RWPE2 (cell line): Measurements from ENCODE around the gene ZFY.
A peak's percentile ranks its signal among the peaks of the same experiment; 100 is the strongest.

Experiments used
- ATAC-seq: fragments of 200-7000 bp; cut with Tn5 transposase; 3 replicates; pipeline ENCODE4 v1.9.1; 2021; ENCODE audit warnings: low read depth
- DNase-seq: peaks from one replicate; pipeline ENCODE4 v3.0.0-alpha.2; 2020; ENCODE audit warnings: low spot score
- H3K27ac ChIP-seq: fragments of 450-650 bp; 2 replicates; pipeline ENCODE4 v1.5.1; 2017; ENCODE audit warnings: mild to moderate bottlenecking; ENCODE audit not compliant: poor library complexity, severe bottlenecking
- H3K27me3 ChIP-seq: fragments of 250-450 bp; sonication (Bioruptor Pico); 2 replicates; pipeline ENCODE4 v1.5.1; 2021; ENCODE audit warnings: mild to moderate bottlenecking, moderate library complexity; ENCODE audit not compliant: insufficient read depth, poor library complexity, severe bottlenecking
- H3K36me3 ChIP-seq: fragments of 250-450 bp; sonication (Bioruptor Pico); 2 replicates; pipeline ENCODE4 v1.5.1; 2020; ENCODE audit warnings: low read depth, mild to moderate bottlenecking, moderate library complexity
- H3K4me1 ChIP-seq: fragments of 250-450 bp; sonication (Bioruptor Pico); 2 replicates; pipeline ENCODE4 v1.5.1; 2021; ENCODE audit warnings: mild to moderate bottlenecking, moderate library complexity; ENCODE audit not compliant: insufficient read depth, poor library complexity, severe bottlenecking
- H3K4me3 ChIP-seq: fragments of 250-450 bp; sonication (Bioruptor Pico); 2 replicates; pipeline ENCODE4 v1.5.1; 2021; ENCODE audit warnings: mild to moderate bottlenecking, moderate library complexity; ENCODE audit not compliant: severe bottlenecking
- H3K9me3 ChIP-seq: fragments of 250-450 bp; sonication (Bioruptor Pico); 2 replicates; pipeline ENCODE4 v1.5.1; 2021; ENCODE audit warnings: mild to moderate bottlenecking, moderate library complexity; ENCODE audit not compliant: severe bottlenecking
- CTCF ChIP-seq: fragments of 450-650 bp; IDR thresholded peaks from one replicate; pipeline ENCODE4 v1.5.1; 2017; ENCODE audit warnings: mild to moderate bottlenecking, moderate library complexity; ENCODE audit not compliant: poor library complexity, severe bottlenecking

ZFY gene

GRCh38 chrY:2935716-2936435 lies 695 bp downstream of the ZFY start:
- Histone ChIP-seq H3K27me3 (no peaks in the 10 kb centered on the region), H3K4me1 (peaks cover 28% of the 10 kb centered on the region), H3K36me3 (peaks cover 17% of the 10 kb centered on the region), H3K27ac (peak overlapping the region; percentile 96), H3K4me3 (peak overlapping the region; percentile 74), H3K9me3 (no peaks in the 10 kb centered on the region)
- ATAC-seq (peak; percentile 79), DNase-seq (peak; percentile 91)
- peak; percentile 96 for TF ChIP-seq CTCF

DNA sequence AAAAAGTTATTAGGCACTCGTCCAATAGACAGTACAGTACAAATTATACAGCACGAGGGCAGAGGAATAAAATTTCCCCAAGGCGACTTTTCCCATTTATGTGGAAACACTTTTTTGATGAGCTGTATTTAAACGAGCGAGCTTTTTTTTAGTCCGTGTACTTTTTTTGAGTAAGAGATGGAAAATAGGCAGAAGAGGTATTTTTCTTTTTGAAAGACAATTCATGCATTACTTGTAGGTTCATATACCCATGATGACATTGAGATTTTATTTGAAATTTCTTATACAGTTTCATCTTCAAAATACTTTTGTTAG lies 1.2 kb downstream of the ZFY start:
- peak; percentile 3 for TF ChIP-seq CTCF
- ATAC-seq (no peak), DNase-seq (no peak)
- Histone ChIP-seq H3K4me1 (peaks cover 31% of the 10 kb centered on the region), H3K27me3 (no peaks in the 10 kb centered on the region), H3K27ac (peak overlapping the region; percentile 96), H3K4me3 (peak overlapping the region; percentile 74), H3K36me3 (peaks cover 17% of the 10 kb centered on the region), H3K9me3 (no peaks in the 10 kb centered on the region)

GRCh38 chrY:2937149-2937548 lies 2.0 kb downstream of the ZFY start:
- no peak for TF ChIP-seq CTCF
- ATAC-seq (no peak), DNase-seq (no peak)
- peaks cover 31% of the 10 kb centered on the region for H3K4me1 ChIP-seq
- H3K27ac ChIP-seq: peak overlapping the region; percentile 96
- peaks cover 17% of the 10 kb centered on the region for H3K36me3 ChIP-seq
- no peaks in the 10 kb centered on the region for H3K9me3 ChIP-seq
- H3K27me3 ChIP-seq: no peaks in the 10 kb centered on the region
- peak overlapping the region; percentile 74 for H3K4me3 ChIP-seq

- ATAC-seq (no peak), DNase-seq (no peak)
- Histone ChIP-seq H3K27ac (no peak overlapping the region), H3K36me3 (peaks cover 9% of the 10 kb centered on the region), H3K4me1 (no peaks in the 10 kb centered on the region), H3K9me3 (no peaks in the 10 kb centered on the region), H3K4me3 (no peak overlapping the region), H3K27me3 (no peaks in the 10 kb centered on the region)
- no peak for TF ChIP-seq CTCF
Observed at GRCh38 chrY:2949590-2950252, 14.5 kb downstream of the ZFY start.

DNA sequence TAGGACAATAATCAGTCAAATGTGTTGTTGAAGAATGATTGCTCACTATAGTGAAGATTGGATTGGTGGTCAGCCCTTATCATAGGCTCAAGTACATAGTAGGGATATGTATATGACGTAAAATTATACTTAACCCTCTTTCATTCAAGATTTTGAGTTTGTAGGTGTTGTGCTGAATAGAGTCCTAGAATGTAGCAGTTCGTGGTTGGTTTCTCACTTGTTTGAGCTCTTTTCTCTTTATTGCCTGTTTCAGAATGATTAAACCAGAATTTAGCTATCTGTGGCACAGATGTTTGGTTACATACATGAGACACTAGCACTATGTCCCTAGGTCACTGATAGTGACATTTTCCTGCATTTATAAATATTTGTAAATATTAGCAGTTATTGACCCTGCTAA lies 15.5 kb downstream of the ZFY start:
- Histone ChIP-seq H3K9me3 (no peaks in the 10 kb centered on the region), H3K36me3 (peaks cover 16% of the 10 kb centered on the region), H3K4me3 (no peak overlapping the region), H3K4me1 (no peaks in the 10 kb centered on the region), H3K27ac (no peak overlapping the region), H3K27me3 (no peaks in the 10 kb centered on the region)
- DNase-seq (no peak), ATAC-seq (no peak)
- TF ChIP-seq CTCF: no peak
